H1 (cell line): ENCODE results near the gene APC2.
A peak's percentile ranks its signal among the peaks of the same experiment; 100 is the strongest.

ENCODE experiments used
- ATF3 ChIP-seq: IDR thresholded peaks from 2 replicates; pipeline ENCODE4 v1.6.1; 2011; ENCODE audit warnings: low read depth, mild to moderate bottlenecking, low read length; ENCODE audit not compliant: insufficient read depth
- CTCF ChIP-seq, 3 experiments: IDR thresholded peaks; 1 replicate in 2 of 3; 2 replicates in 1 of 3; pipeline versions ENCODE4 v1.5.1 to v1.6.1; 2011; ENCODE audit warnings: low read length in 3 of 3, mild to moderate bottlenecking in 3 of 3, inconsistent platforms in 2 of 3, low read depth in 1 of 3, moderate library complexity in 1 of 3; ENCODE audit not compliant: insufficient read depth in 1 of 3; ENCODE audit errors: control extremely low read depth in 1 of 3
- EGR1 ChIP-seq: IDR thresholded peaks from 2 replicates; pipeline ENCODE4 v1.6.1; 2011; ENCODE audit warnings: low read depth, low read length, borderline replicate concordance
- EZH2 ChIP-seq: fragments of 200-600 bp; sonication (generic); IDR thresholded peaks from 2 replicates; pipeline ENCODE4 v1.7.1; 2012; ENCODE audit warnings: low read depth, mild to moderate bottlenecking, moderate library complexity, low read length, inconsistent platforms; ENCODE audit not compliant: severe bottlenecking
- POLR2A ChIP-seq, 2 experiments: IDR thresholded peaks; 1 replicate in 1 of 2; 2 replicates in 1 of 2; pipeline ENCODE4 v1.6.1; 2011; ENCODE audit warnings: low read depth in 2 of 2, low read length in 2 of 2, mild to moderate bottlenecking in 2 of 2; ENCODE audit errors: control extremely low read depth in 1 of 2
- POU5F1 ChIP-seq: IDR thresholded peaks from 2 replicates; pipeline ENCODE4 v1.6.1; 2011; ENCODE audit warnings: low read depth, mild to moderate bottlenecking, low read length, moderate library complexity
- TBP ChIP-seq: IDR thresholded peaks from 2 replicates; pipeline ENCODE4 v1.6.1; 2011; ENCODE audit warnings: low read depth, low read length, improper control_type of control experiment

- TF ChIP-seq CTCF (IDR thresholded peaks at IDR 0.05; ENCODE audit: control extremely low read depth in 1 of 3, insufficient read depth in 1 of 3, low read depth in 1 of 3, low read length in 3 of 3) (peak; percentile 26 to 35 (median 32); a peak in 3 of 4 replicates), EZH2 (no peak), ATF3 (no peak), EGR1 (no peak), POLR2A (IDR thresholded peaks at IDR 0.05; ENCODE audit: control extremely low read depth in 1 of 2, low read depth in 2 of 2, low read length in 2 of 2) (no peak), TBP (no peak), POU5F1 (no peak)
Measured at GRCh38 chr19:1512671-1513498, 63.0 kb downstream of the APC2 start, which contains the start of gene ADAMTSL5.
